GM12801 (cell line): ENCODE measurements around the gene BANF2.

ENCODE experiments used
- TF ChIP-seq, protein P1 (sequence below): IDR thresholded peaks from one replicate; pipeline ENCODE4 v1.5.1; 2011; ENCODE audit warnings: control low read depth; ENCODE audit not compliant: insufficient read length; ENCODE audit errors: extremely low read depth

The BANF2 gene

DNA sequence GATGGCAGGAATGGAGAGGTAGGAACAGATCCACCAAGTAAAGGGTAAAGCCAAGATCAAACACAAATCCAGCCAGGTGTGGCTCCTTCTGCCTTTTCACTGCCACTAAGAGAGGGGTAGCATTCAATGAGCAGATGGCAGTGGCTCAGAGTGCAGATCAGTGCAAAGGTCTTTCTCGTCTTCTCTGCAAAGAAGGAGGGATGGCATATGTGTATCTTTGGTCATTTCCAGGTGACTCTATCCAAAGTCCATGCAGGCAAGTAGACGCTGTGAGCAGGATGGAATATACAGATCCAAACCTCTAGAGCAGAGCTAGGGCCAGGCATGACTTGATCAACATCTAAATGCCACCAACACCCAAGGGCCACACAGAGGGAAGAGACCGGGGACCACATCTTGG, 6.9 kb downstream of the BANF2 start:
- TF ChIP-seq, protein P1, sequence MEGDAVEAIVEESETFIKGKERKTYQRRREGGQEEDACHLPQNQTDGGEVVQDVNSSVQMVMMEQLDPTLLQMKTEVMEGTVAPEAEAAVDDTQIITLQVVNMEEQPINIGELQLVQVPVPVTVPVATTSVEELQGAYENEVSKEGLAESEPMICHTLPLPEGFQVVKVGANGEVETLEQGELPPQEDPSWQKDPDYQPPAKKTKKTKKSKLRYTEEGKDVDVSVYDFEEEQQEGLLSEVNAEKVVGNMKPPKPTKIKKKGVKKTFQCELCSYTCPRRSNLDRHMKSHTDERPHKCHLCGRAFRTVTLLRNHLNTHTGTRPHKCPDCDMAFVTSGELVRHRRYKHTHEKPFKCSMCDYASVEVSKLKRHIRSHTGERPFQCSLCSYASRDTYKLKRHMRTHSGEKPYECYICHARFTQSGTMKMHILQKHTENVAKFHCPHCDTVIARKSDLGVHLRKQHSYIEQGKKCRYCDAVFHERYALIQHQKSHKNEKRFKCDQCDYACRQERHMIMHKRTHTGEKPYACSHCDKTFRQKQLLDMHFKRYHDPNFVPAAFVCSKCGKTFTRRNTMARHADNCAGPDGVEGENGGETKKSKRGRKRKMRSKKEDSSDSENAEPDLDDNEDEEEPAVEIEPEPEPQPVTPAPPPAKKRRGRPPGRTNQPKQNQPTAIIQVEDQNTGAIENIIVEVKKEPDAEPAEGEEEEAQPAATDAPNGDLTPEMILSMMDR = no peak

DNA sequence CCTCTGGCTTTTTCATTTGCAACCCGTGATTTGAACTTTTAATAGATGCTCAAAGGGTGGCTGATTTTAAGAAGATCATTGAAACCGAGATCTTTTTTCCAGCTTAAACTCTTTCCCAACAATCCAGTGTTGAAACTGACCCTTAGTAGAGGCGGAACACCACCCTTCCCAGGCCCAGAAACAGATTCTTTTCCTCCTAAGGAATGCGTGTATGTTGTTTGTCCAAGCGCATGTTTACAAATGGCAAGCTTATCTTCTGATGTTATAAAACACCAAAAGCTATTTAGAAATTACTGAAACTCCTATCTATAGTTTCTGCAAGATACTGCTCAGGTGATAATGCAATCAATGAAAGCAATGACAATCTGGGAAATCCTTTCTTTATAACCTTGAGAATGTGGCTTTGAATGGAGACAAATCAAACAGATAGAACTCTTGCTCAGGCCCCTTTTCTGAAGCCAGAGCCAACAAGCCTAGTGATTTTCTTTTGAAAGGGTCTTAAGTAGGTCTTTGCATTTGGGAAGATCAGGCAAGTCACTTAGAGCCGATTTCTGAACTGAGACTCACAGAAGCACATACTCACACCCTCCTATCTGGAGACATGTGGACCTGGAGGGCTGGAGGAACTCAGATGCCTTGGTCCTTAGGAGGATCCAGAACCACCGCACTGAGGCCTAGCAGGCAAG, 9.1 kb downstream of the BANF2 start:
- TF ChIP-seq, protein P1 = no peak

DNA sequence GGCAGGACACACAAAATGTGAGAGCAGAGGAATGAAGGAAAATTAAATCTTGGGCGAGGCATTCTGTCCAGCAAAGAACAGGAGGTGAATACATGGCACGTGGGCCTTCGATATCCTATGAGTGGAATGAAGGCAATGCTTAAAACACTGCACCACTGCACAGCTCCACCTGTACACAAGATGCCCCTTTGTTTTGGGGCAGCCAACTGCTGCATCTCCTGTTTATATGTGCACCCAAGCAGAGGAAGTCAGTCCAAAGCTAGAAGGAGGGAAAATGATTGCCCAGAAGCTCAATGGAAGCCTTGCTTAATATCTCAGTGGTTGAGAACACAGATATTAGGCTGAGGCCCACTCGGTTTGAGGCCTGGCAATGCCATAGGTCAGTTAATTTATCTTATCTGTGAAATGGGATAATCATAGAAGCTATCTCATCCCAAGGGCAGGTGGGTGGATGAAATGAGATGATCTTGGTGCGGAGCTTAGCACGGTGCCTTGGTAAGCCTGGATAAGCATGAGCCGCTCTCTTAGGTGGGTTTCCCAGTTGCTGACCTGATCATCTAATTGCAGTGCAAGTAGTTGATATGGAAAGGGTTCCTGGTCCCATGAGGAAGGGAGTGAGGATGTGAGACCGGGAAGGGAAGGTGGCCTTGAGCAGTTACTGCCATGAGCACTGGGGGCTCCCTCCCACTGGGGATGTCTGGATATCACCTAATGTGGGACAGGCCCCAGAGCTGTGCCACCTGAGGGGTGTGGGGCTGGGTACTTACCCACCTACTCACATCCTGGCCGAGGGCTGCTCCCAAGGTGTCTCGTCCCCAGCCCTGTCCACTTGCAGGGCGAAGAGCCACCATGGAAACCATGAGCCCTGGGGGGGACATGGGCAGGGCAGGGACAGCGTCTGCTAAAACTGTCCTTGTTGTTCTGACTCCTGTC, 9.9 kb downstream of the BANF2 start:
- TF ChIP-seq, protein P1 = no peak

DNA sequence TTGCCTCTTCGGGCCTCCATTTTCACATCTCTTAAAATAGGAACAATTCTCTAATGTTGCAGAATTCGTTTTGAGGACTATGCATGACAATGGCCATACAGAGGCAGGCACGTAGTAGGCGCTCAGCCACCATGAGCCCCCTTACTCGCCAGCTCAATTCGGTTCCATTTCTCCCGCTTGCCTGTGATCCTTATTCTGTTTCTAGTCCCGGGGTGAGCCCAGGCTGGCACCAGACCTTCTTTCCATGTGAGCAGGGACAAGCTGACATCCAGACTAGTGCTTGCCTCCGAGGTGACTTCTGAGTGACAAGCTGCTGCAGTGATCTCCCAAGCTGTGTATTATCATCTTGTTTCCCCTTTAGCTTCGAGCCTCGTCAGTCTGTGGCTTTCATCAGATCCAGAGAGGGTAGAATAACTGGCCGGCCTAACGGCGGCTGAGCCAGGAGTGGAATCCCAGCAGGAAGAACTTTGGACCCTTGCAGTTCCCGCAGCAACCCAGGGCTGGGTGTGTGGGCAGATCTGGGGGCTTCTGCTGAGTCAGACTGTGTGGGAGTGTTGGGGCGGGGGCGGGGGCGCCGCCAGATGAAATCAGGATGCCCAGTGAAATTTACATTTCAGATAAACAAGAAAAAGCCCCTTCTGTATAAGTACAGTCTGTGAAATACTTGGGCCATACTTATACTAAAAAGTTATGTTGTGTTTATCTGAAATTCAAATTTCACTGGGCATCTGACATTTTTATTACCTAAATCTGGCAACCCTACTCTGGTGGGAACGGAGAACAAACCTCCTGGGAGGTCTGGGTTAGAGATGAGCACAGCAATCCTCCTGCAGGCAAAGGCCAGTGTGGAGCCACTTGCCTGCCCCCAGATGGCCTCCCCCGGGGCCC, 10.9 kb downstream of the BANF2 start:
- TF ChIP-seq, protein P1 = no peak

DNA sequence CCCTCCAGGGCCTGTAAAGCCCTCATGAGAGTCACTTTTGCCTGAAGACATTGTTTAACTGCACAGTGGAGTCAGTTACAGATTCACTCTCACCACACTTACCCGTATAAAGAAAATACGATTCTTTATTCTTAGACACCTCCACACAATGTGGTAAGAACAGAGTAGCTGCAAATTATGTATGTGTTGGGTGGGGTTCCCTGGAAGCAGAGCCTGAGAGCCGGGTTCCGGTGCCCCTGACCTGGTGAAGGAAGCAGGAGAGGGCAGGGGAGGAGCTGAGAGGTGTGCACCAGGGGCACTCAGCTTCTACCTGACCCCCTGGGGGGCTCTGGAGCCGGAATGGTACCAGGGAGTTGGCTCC, 11.5 kb downstream of the BANF2 start:
- TF ChIP-seq, protein P1 = no peak

DNA sequence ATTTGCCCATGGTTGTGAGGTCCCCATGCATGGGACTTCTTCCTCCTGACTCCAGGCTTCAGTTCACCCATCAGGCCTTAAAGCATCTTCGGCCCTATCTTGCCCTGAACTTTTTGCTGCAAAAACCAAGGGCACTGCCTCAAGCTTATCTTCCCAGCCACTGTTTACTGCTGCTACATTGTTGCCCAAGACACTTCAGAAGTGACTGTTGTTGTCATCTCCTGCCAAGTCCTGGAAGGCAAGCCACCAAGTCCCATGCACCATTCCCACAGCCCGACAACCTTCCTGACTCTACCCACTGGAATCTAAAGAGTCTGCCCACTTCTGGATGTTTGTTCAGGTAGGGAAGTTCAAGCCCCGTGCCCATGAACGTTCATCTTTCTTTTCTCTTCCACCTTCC, 12.4 kb downstream of the BANF2 start:
- TF ChIP-seq, protein P1 = no peak

DNA sequence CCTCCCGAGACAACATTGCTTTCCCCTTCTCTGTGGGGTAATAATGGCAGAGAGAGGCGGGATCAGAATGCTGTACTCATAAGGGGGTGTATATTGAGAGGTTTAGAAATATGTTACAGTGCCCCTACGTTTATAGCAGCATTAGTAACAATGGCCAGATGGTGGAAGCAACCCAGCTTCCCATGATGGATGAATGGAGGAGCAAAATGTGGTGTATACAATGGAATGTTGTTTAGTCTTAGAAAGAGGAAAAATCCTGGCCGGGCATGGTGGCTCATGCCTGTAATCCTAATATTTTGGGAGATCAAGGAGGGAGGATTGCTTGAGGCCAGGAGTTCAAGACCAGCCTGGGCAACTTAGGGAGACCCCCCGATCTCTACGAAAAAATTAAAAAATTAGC, 12.9 kb downstream of the BANF2 start:
- TF ChIP-seq, protein P1 = no peak
